ENCODE data around the gene MLC1. TPM values are rescaled to one million over a fixed set of nuclear protein-coding genes. Genes with fewer than 3 reads are reported as not detected.
A peak's percentile ranks its signal among the peaks of the same experiment; 100 is the strongest.

The MLC1 gene
- total and polyA plus RNA-seq, 2 of the 4 experiments (the other 2 are of a cell fraction), result 0.10 TPM; not detected in 1

DNA sequence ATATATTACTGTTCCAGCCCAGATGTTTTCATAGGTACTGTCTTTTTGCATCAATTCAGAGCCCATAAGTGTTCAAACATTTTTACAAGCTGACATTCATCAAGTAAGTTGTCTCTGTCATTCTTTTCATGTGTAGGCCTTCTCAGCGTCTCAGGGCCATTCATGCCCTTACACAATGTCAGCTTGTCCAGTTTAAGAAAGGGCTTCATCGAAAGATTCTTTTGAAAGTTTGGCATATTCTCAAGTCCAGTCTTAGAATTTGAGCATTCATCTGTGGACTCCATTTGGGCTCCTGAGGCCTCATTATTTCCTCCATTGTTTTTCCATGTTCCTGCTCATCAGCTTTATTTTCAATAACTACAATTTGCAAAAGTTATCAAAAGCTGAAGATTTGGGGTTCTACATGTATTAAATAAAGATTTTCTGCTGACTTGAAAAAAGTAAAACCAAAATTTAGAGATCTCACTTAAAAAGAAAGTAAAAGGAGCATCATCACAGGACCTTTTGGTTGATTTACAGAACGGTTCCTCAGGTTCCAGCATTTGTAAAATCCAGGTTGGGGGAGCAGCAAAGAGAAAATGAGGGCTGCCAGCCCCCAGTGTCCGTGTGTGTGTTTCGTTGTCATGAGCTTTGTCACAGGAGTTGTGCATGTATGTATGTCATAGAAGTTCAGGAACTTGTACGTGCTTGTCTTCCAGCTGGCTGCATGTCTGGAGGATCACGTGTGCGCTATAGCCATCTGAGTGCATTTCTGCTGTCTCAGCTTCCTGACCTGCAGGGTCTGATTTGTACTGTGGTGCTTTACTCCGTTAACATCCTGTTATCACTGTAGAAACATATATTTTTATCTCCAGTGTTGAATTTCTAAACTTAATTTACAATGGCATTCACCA, 20.2 kb upstream of the MLC1 start:
- dilution Hi-C loops (cut with HindIII; ENCODE audit: low sequenced_read_pairs, unreplicated experiment), result no loop called here

More for the DNA sequence above, 20.2 kb upstream of the MLC1 start:
- Histone ChIP-seq H3K18ac (ENCODE audit: low read depth, low read length) (peak overlapping the region; percentile 69), H3K79me1 (ENCODE audit: low read depth in 1 of 2, low read length in 2 of 2) (no peaks in the 10 kb centered on the region), H2BK15ac (ENCODE audit: low read depth, low read length) (no peak overlapping the region; the same call in 2 of the 3 replicates), H3K9ac (ENCODE audit: low read depth, low read length) (0 out of 2 replicates have a peak overlapping the region, but pooled peaks have one; percentile 26), H3K14ac (replicated peaks; ENCODE audit: low read depth, low read length) (peak overlapping the region; percentile 87), H3K4me2 (ENCODE audit: low read depth, low read length) (peak overlapping the region; percentile 77), H2BK20ac (ENCODE audit: low read depth, low read length) (peak overlapping the region; percentile 50; the same call in 1 of the 2 replicates), H3K27me3 (ENCODE audit: control insufficient read depth, insufficient read depth, low read length) (peaks cover 5% of the 10 kb centered on the region), H2BK120ac (ENCODE audit: low read depth, low read length) (peak overlapping the region; percentile 83), H3K4me1 (ENCODE audit: control insufficient read depth, insufficient read depth, low read length) (no peaks in the 10 kb centered on the region; the same call in 1 of the 2 replicates), H4K8ac (ENCODE audit: low read depth in 2 of 2, low read length in 2 of 2) (peak overlapping the region in 1 of 2 experiments; percentile 94; a peak in 3 of 4 replicates), H3K56ac (ENCODE audit: extremely low read depth, insufficient read depth, low read length) (no peak overlapping the region), H3K4me3 (ENCODE audit: insufficient read depth, low read depth, low read length) (no peak overlapping the region), H2AK9ac (replicated peaks; ENCODE audit: low read depth, low read length, poor library complexity) (peak overlapping the region; percentile 91), H2AFZ (replicated peaks; ENCODE audit: low read length, poor library complexity) (peak overlapping the region; percentile 93), H4K5ac (ENCODE audit: low read depth, low read length) (peak overlapping the region; percentile 82), H3K4ac (ENCODE audit: low read depth, low read length) (peak overlapping the region; percentile 76), H3K9me3 (ENCODE audit: control insufficient read depth, insufficient read depth, low read length) (no peaks in the 10 kb centered on the region), H3K23ac (ENCODE audit: low read depth, low read length) (peak overlapping the region; percentile 76; the same call in 1 of the 2 replicates), H4K20me1 (ENCODE audit: insufficient read depth, low read length) (no peaks in the 10 kb centered on the region), H4K91ac (ENCODE audit: insufficient read depth, low read depth, low read length) (peak overlapping the region; percentile 76; the same call in 1 of the 2 replicates), H3K27ac (ENCODE audit: insufficient read depth, low read length) (peak overlapping the region; percentile 22; the same call in 1 of the 2 replicates), H2AK5ac (ENCODE audit: low read depth, low read length) (no peak overlapping the region), H2BK5ac (ENCODE audit: low read depth, low read length, poor library complexity, severe bottlenecking) (no peak overlapping the region), H3K36me3 (ENCODE audit: control insufficient read depth, insufficient read depth, low read length) (no peaks in the 10 kb centered on the region), H3K9me1 (ENCODE audit: insufficient read depth, low read length) (no peaks in the 10 kb centered on the region)
- ChIA-PET CTCF (interaction anchor here (1.5 kb wide), 1 partner anchor 12 kb away, joined by 4 read pairs; no protein-coding TSS in a partner anchor), POLR2A (ENCODE audit: unreplicated experiment) (no interaction called here)
- ATAC-seq (ENCODE audit: low read depth) (peak; percentile 88), DNase-seq (peak; percentile 64)
- 36% methylated on average over 6 of the region's 9 CpGs; no CpG with 5 or more reads in 1 of the 2 experiments for WGBS, 2 experiments (ENCODE audit: extremely low coverage in 2 of 2, insufficient read length in 1 of 2)
- peak; percentile 75 for TF ChIP-seq MAFK (IDR thresholded peaks at IDR 0.05; ENCODE audit: low read depth, low read length)
- no peak for TF ChIP-seq RFX5 (IDR thresholded peaks at IDR 0.05; ENCODE audit: low read depth, low read length)
- TF ChIP-seq, protein P1, sequence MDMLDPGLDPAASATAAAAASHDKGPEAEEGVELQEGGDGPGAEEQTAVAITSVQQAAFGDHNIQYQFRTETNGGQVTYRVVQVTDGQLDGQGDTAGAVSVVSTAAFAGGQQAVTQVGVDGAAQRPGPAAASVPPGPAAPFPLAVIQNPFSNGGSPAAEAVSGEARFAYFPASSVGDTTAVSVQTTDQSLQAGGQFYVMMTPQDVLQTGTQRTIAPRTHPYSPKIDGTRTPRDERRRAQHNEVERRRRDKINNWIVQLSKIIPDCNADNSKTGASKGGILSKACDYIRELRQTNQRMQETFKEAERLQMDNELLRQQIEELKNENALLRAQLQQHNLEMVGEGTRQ (IDR thresholded peaks at IDR 0.05; ENCODE audit: low read depth, low read length), result peak; percentile 84
- TF ChIP-seq FOS (IDR thresholded peaks at IDR 0.05; ENCODE audit: low read depth, low read length), result no peak
- BruUV-seq (replicated peaks), result no TSS peak
- intact Hi-C loops (cut with micrococcal nuclease) (no loop called here), in situ Hi-C loops (cut with MboI; ENCODE audit: low sequenced_read_pairs) (no loop called here)
